K562 (cell line): Measurements from ENCODE around the gene PTGES3L. TPM values are rescaled to one million over a fixed set of nuclear protein-coding genes. Genes with fewer than 3 reads are reported as not detected.

Source experiments
- BACH1 ChIP-seq: fragments of 200-800 bp; sonication (Bioruptor generic); IDR thresholded peaks from 2 replicates; pipeline ENCODE4 v1.6.1; 2016; ENCODE audit warnings: missing genetic modification characterization, missing compliant biosample characterization
- CXXC5 ChIP-seq: fragments of 250-450 bp; sonication (Bioruptor Pico); IDR thresholded peaks from 2 replicates; pipeline ENCODE4 v1.8.0; 2022; ENCODE audit warnings: inconsistent platforms, mild to moderate bottlenecking, moderate library complexity
- DPF2 ChIP-seq: fragments of 450-650 bp; IDR thresholded peaks from 2 replicates; pipeline ENCODE4 v1.6.1; 2016
- FOXO4 ChIP-seq: fragments of 450-650 bp; formaldehyde crosslinking; IDR thresholded peaks from 2 replicates; pipeline ENCODE4 v1.4.0; 2020; ENCODE audit warnings: mild to moderate bottlenecking, moderate library complexity
- FUS ChIP-seq: fragments of 200-400 bp; formaldehyde crosslinking; optimal IDR thresholded peaks from 2 replicates; pipeline ENCODE3; 2017; ENCODE audit warnings: low read depth, low read length
- HDAC2 ChIP-seq: fragments of 450-650 bp; IDR thresholded peaks from 2 replicates; pipeline ENCODE4 v1.6.1; 2016; ENCODE audit warnings: mild to moderate bottlenecking
- MECOM ChIP-seq: fragments of 250-450 bp; sonication (Bioruptor Pico); IDR thresholded peaks from 2 replicates; pipeline ENCODE4 v1.8.0; 2022; ENCODE audit warnings: inconsistent platforms
- MEF2A ChIP-seq: IDR thresholded peaks from 2 replicates; pipeline ENCODE4 v1.6.1; 2011; ENCODE audit warnings: low read depth, mild to moderate bottlenecking, low read length, moderate library complexity; ENCODE audit not compliant: control insufficient read depth
- NFIX ChIP-seq: fragments of 250-450 bp; sonication (Bioruptor Pico); IDR thresholded peaks from 2 replicates; pipeline ENCODE4 v1.4.0; 2020; ENCODE audit warnings: low read depth, mild to moderate bottlenecking, moderate library complexity
- PKNOX1 ChIP-seq: fragments of 450-650 bp; IDR thresholded peaks from 2 replicates; pipeline ENCODE4 v1.6.1; 2016
- PML ChIP-seq: IDR thresholded peaks from 2 replicates; pipeline ENCODE4 v1.6.1; 2012; ENCODE audit warnings: low read length, inconsistent platforms
- PRPF4 ChIP-seq: fragments of 200-400 bp; formaldehyde crosslinking; IDR thresholded peaks from one replicate; pipeline ENCODE4 v1.6.1; 2017; ENCODE audit warnings: low read length, low read depth, mild to moderate bottlenecking; ENCODE audit not compliant: insufficient read depth, poor library complexity, severe bottlenecking
- PURB ChIP-seq: sonication (generic); formaldehyde crosslinking; IDR thresholded peaks from 2 replicates; pipeline ENCODE4 v1.9.0; 2021; ENCODE audit warnings: low read depth, mild to moderate bottlenecking, missing genetic modification reagents
- RAD21 ChIP-seq, 2 experiments: fragments of 250-450 bp in 1 of 2; fragments of 450-650 bp in 1 of 2; sonication (Bioruptor Pico) in 1 of 2; formaldehyde crosslinking in 1 of 2; IDR thresholded peaks in 1 of 2; conservative IDR thresholded peaks in 1 of 2; 2 replicates each; pipeline versions ENCODE4 v1.4.0 to v1.8.0; 2020 to 2022; ENCODE audit warnings: mild to moderate bottlenecking in 2 of 2, moderate library complexity in 1 of 2
- SMAD4 ChIP-seq: fragments of 250-450 bp; sonication (Bioruptor Pico); conservative IDR thresholded peaks from 2 replicates; pipeline ENCODE4 v1.8.0; 2021; ENCODE audit warnings: inconsistent platforms, mild to moderate bottlenecking, moderate library complexity
- SOX6 ChIP-seq: fragments of 450-650 bp; IDR thresholded peaks from 2 replicates; pipeline ENCODE4 v1.6.1; 2014; ENCODE audit warnings: mild to moderate bottlenecking
- SPI1 ChIP-seq: IDR thresholded peaks from 2 replicates; pipeline ENCODE4 v1.6.1; 2011; ENCODE audit warnings: low read depth, low read length, control low read depth, borderline replicate concordance
- YY1 ChIP-seq, 3 experiments: IDR thresholded peaks; 2 replicates each; pipeline ENCODE4 v1.6.1; 2011; ENCODE audit warnings: low read length in 2 of 3, mild to moderate bottlenecking in 2 of 3, moderate library complexity in 2 of 3, borderline replicate concordance in 1 of 3, control low read depth in 1 of 3, low read depth in 1 of 3; ENCODE audit not compliant: insufficient read depth in 3 of 3, insufficient replicate concordance in 2 of 3, control insufficient read depth in 1 of 3, insufficient read length in 1 of 3; ENCODE audit errors: extremely low read depth in 1 of 3
- ZEB2 ChIP-seq: fragments of 450-650 bp; IDR thresholded peaks from 2 replicates; pipeline ENCODE4 v1.6.1; 2016
- ZFP30 ChIP-seq: fragments of 250-450 bp; sonication (Bioruptor Pico); IDR thresholded peaks from 2 replicates; pipeline ENCODE4 v1.8.0; 2022; ENCODE audit warnings: moderate library complexity, mild to moderate bottlenecking, inconsistent platforms, borderline replicate concordance
- ZNF511 ChIP-seq: sonication (generic); formaldehyde crosslinking; IDR thresholded peaks from 2 replicates; pipeline ENCODE4 v1.8.0; 2022; ENCODE audit warnings: mild to moderate bottlenecking, missing genetic modification reagents
- ZNF717 ChIP-seq: fragments of 250-450 bp; sonication (Bioruptor Pico); IDR thresholded peaks from 2 replicates; pipeline ENCODE4 v1.5.0; 2021
- polyA plus RNA-seq, 8 experiments: library from polyadenylated mRNA; depleted of rRNA in 4 of 8; stranded (reverse) in 5 of 8; unstranded in 3 of 8; fragments of >200 nt; fragmentation: Nextera tagmentation in 2 of 8; fragmentation: Illumina TruSeq in 1 of 8; extraction: Ambion mirVana in 2 of 8; extraction: Trizol in 1 of 8; gene quantifications; 2 replicates each; pipeline versions ENCODE4 v1.2.1 to v1.2.3, GENCODE V29; 2011 to 2014; ENCODE audit warnings: inconsistent platforms in 1 of 8, missing spikeins in 1 of 8
- total RNA-seq, 7 experiments: library from RNA; depleted of rRNA in 6 of 7; stranded (reverse); fragments of >200 nt in 6 of 7; fragmentation: Illumina TruSeq in 2 of 7; extraction: Trizol in 2 of 7; gene quantifications; 2 replicates each; pipeline versions ENCODE4 v1.2.1 to v1.2.3, GENCODE V29; 2011 to 2021; ENCODE audit warnings: low replicate concordance in 1 of 7
- TF ChIP-seq, protein P1 (sequence below): sonication (generic); formaldehyde crosslinking; IDR thresholded peaks from 2 replicates; pipeline ENCODE4 v1.8.0; 2022; ENCODE audit warnings: mild to moderate bottlenecking, missing genetic modification reagents, borderline replicate concordance

PTGES3L gene
- total and polyA plus RNA-seq, 9 of the 15 experiments (the other 6 are each of a cell fraction or from before 2014, with no cell fraction given), result 6.0 to 16.0 (median 9.6) TPM

GRCh38 chr17:43010667-43011308 lies 30.9 kb upstream of the PTGES3L start (continued):
- no peak for TF ChIP-seq SMAD4 (CRISPR knock-in tag)
- no peak for TF ChIP-seq HDAC2
- 0 out of 2 replicates have a peak, but pooled peaks have one; percentile 12 for TF ChIP-seq CXXC5 (CRISPR knock-in tag)
- TF ChIP-seq RAD21 (CRISPR knock-in tag; conservative IDR thresholded peaks at IDR 0.05 in 1 of 2, IDR thresholded peaks at IDR 0.05 in 1 of 2), result no peak
- no peak for TF ChIP-seq ZFP30 (CRISPR knock-in tag)
- peak; percentile 55; the same call in 1 of the 2 replicates for TF ChIP-seq SOX6
- no peak for TF ChIP-seq MECOM (CRISPR knock-in tag)
- no peak for TF ChIP-seq ZNF717 (CRISPR knock-in tag)
- peak; percentile 30; the same call in 1 of the 2 replicates for TF ChIP-seq MEF2A
- TF ChIP-seq, protein P1, sequence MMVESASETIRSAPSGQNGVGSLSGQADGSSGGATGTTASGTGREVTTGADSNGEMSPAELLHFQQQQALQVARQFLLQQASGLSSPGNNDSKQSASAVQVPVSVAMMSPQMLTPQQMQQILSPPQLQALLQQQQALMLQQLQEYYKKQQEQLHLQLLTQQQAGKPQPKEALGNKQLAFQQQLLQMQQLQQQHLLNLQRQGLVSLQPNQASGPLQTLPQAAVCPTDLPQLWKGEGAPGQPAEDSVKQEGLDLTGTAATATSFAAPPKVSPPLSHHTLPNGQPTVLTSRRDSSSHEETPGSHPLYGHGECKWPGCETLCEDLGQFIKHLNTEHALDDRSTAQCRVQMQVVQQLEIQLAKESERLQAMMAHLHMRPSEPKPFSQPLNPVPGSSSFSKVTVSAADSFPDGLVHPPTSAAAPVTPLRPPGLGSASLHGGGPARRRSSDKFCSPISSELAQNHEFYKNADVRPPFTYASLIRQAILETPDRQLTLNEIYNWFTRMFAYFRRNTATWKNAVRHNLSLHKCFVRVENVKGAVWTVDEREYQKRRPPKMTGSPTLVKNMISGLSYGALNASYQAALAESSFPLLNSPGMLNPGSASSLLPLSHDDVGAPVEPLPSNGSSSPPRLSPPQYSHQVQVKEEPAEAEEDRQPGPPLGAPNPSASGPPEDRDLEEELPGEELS (CRISPR knock-in tag), result no peak
- no peak for TF ChIP-seq YY1 (IDR thresholded peaks at IDR 0.05; ENCODE audit: borderline replicate concordance in 1 of 3, control insufficient read depth in 1 of 3, extremely low read depth in 1 of 3, insufficient read depth in 3 of 3, insufficient read length in 1 of 3, insufficient replicate concordance in 2 of 3, low read depth in 1 of 3, low read length in 2 of 3)
- TF ChIP-seq SPI1, result peak; percentile 26; the same call in 1 of the 2 replicates
- no peak for TF ChIP-seq ZNF511 (CRISPR knock-in tag)
- no peak for TF ChIP-seq PML
- no peak for TF ChIP-seq BACH1 (tag)
- no peak for TF ChIP-seq PRPF4
- TF ChIP-seq FUS, result no peak
- peak; percentile 40; the same call in 1 of the 2 replicates for TF ChIP-seq PKNOX1
- no peak for TF ChIP-seq ZEB2
- no peak for TF ChIP-seq FOXO4 (CRISPR knock-in tag)
- 0 out of 2 replicates have a peak, but pooled peaks have one; percentile 2 for TF ChIP-seq NFIX (CRISPR knock-in tag)
- TF ChIP-seq DPF2, result peak; percentile 23; the same call in 1 of the 2 replicates
- no peak for TF ChIP-seq PURB
